HEK293 (cell line): ENCODE results near the gene PNLIPRP1.

Source experiments
- CTCF ChIA-PET: fragments of 350-600 bp; formaldehyde crosslinking; extraction: SDS; loops from one replicate; lab custom pipeline; 2021; ENCODE audit warnings: antibody characterized with exemption; lab: Yijun Ruan, JAX
- POLR2A ChIA-PET: fragments of 300-600 bp; formaldehyde crosslinking; extraction: SDS; loops from one replicate; lab custom pipeline; 2020; ENCODE audit warnings: antibody characterized with exemption, inconsistent platforms; lab: Yijun Ruan, JAX
- H3K27ac ChIP-seq: fragments of 200-500 bp; sonication (Bioruptor generic); 2 replicates; pipeline ENCODE4 v1.5.1; 2014; ENCODE audit warnings: low read depth, low read length, control low read depth, inconsistent platforms; ENCODE audit errors: extremely low read depth
- H3K36me3 ChIP-seq, 2 experiments: fragments of 200-500 bp in 1 of 2; sonication (Bioruptor generic) in 1 of 2; 1 replicate in 1 of 2; 2 replicates in 1 of 2; pipeline ENCODE4 v1.5.1; 2014 to 2017; ENCODE audit warnings: inconsistent platforms in 2 of 2, low read length in 2 of 2; ENCODE audit not compliant: control insufficient read depth in 2 of 2, insufficient read depth in 1 of 2
- H3K4me1 ChIP-seq: fragments of 200-500 bp; sonication (Bioruptor generic); 2 replicates; pipeline ENCODE4 v1.5.1; 2014; ENCODE audit warnings: mild to moderate bottlenecking, low read length, inconsistent platforms; ENCODE audit not compliant: control insufficient read depth, insufficient read depth
- H3K4me3 ChIP-seq: 2 replicates; pipeline ENCODE4 v1.5.1; 2011; ENCODE audit warnings: low read depth, mild to moderate bottlenecking, control low read depth, low read length, moderate library complexity
- H3K9me3 ChIP-seq: fragments of 200-500 bp; sonication (Bioruptor generic); 2 replicates; pipeline ENCODE4 v1.5.1; 2014; ENCODE audit warnings: low read depth, low read length, inconsistent platforms; ENCODE audit not compliant: control insufficient read depth, insufficient read depth
- HOXC10 ChIP-seq: sonication (generic); formaldehyde crosslinking; IDR thresholded peaks from 2 replicates; pipeline ENCODE4 v1.8.1; 2023; ENCODE audit warnings: mild to moderate bottlenecking, missing genetic modification reagents
- ZBTB26 ChIP-seq: fragments of 450-650 bp; formaldehyde crosslinking; optimal IDR thresholded peaks from 2 replicates; pipeline ENCODE3; 2016; ENCODE audit warnings: missing biosample characterization, mild to moderate bottlenecking, missing genetic modification characterization
- ZNF121 ChIP-seq: fragments of 450-650 bp; formaldehyde crosslinking; IDR thresholded peaks from 2 replicates; pipeline ENCODE4 v1.5.1; 2016; ENCODE audit warnings: missing biosample characterization, missing genetic modification characterization
- ZNF292 ChIP-seq: fragments of 450-650 bp; formaldehyde crosslinking; IDR thresholded peaks from 2 replicates; pipeline ENCODE4 v1.5.1; 2016; ENCODE audit warnings: low read depth, missing biosample characterization, missing genetic modification characterization, borderline replicate concordance
- ZNF302 ChIP-seq: fragments of 450-650 bp; formaldehyde crosslinking; IDR thresholded peaks from 2 replicates; pipeline ENCODE4 v1.5.1; 2016; ENCODE audit warnings: missing biosample characterization, missing genetic modification characterization, low read depth
- ZNF354C ChIP-seq: fragments of 450-650 bp; formaldehyde crosslinking; IDR thresholded peaks from 2 replicates; pipeline ENCODE4 v1.5.1; 2016; ENCODE audit warnings: missing biosample characterization, missing genetic modification characterization, low read depth, borderline replicate concordance
- ZNF585B ChIP-seq: fragments of 450-650 bp; formaldehyde crosslinking; IDR thresholded peaks from 2 replicates; pipeline ENCODE4 v1.5.1; 2016; ENCODE audit warnings: missing biosample characterization, missing genetic modification characterization
- ZNF677 ChIP-seq: fragments of 450-650 bp; IDR thresholded peaks from 2 replicates; pipeline ENCODE4 v1.5.0; 2018; ENCODE audit warnings: missing biosample characterization, mild to moderate bottlenecking, missing genetic modification characterization, moderate library complexity
- ZNF830 ChIP-seq: fragments of 450-650 bp; IDR thresholded peaks from 2 replicates; pipeline ENCODE4 v1.5.0; 2018; ENCODE audit warnings: missing biosample characterization, missing genetic modification characterization, low read depth, mild to moderate bottlenecking, moderate library complexity
- ZSCAN23 ChIP-seq: fragments of 450-650 bp; formaldehyde crosslinking; IDR thresholded peaks from 2 replicates; pipeline ENCODE4 v1.5.1; 2016; ENCODE audit warnings: missing biosample characterization, missing genetic modification characterization
- TF ChIP-seq, protein P1 (sequence below): fragments of 450-650 bp; formaldehyde crosslinking; IDR thresholded peaks from 2 replicates; pipeline ENCODE4 v1.5.1; 2016; ENCODE audit warnings: missing biosample characterization, missing genetic modification characterization
- TF ChIP-seq, protein P2 (sequence below): fragments of 450-650 bp; formaldehyde crosslinking; IDR thresholded peaks from 2 replicates; pipeline ENCODE4 v1.5.1; 2017; ENCODE audit warnings: missing biosample characterization, missing genetic modification characterization
- TF ChIP-seq, protein P3 (sequence below): fragments of 450-650 bp; formaldehyde crosslinking; IDR thresholded peaks from 2 replicates; pipeline ENCODE4 v1.5.1; 2016; ENCODE audit warnings: missing biosample characterization, missing genetic modification characterization

Gene PNLIPRP1

GRCh38 chr10:116610443-116611152 is 19.8 kb downstream of the PNLIPRP1 start:
- Histone ChIP-seq H3K4me1 (no peaks in the 10 kb centered on the region), H3K27ac (no peak overlapping the region), H3K36me3 (peaks cover 0 to 11% of the 10 kb centered on the region in 2 experiments; a peak in 1 of 3 replicates), H3K9me3 (no peaks in the 10 kb centered on the region), H3K4me3 (no peak overlapping the region)
- POLR2A ChIA-PET, result no interaction called here
- CTCF ChIA-PET, result no interaction called here
- no peak for TF ChIP-seq ZNF585B (tag by site-specific recombination)
- no peak for TF ChIP-seq ZNF354C (tag by site-specific recombination)
- no peak for TF ChIP-seq ZSCAN23
- no peak for TF ChIP-seq ZBTB26
- no peak for TF ChIP-seq ZNF292 (tag by site-specific recombination)

DNA sequence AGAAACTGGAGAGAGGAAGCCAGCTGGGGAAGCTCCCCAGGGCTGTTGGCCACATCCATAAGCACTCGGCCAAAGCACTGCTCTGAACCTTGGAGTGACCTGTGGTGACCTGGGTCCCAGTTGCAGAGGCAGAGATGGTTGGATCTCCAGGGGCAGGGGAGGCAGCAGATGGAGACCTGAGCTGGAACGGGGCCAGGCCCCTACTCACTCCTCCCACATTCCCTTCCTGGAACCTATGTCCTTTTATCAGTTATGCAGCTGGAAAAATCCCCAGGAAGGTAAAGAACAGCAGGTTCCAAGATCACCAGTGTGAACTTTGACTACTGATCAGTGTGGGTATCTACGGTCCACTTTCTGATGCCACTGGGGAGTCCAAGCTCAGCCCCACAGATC is 20.4 kb downstream of the PNLIPRP1 start:
- no peaks in the 10 kb centered on the region for H3K4me1 ChIP-seq
- POLR2A ChIA-PET, result no interaction called here
- TF ChIP-seq, protein P1, sequence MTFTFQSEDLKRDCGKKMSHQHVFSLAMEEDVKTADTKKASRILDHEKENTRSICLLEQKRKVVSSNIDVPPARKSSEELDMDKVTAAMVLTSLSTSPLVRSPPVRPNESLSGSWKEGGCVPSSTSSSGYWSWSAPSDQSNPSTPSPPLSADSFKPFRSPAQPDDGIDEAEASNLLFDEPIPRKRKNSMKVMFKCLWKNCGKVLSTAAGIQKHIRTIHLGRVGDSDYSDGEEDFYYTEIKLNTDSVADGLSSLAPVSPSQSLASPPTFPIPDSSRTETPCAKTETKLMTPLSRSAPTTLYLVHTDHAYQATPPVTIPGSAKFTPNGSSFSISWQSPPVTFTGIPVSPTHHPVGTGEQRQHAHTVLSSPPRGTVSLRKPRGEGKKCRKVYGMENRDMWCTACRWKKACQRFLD (tag by site-specific recombination), result no peak
- TF ChIP-seq, protein P2, sequence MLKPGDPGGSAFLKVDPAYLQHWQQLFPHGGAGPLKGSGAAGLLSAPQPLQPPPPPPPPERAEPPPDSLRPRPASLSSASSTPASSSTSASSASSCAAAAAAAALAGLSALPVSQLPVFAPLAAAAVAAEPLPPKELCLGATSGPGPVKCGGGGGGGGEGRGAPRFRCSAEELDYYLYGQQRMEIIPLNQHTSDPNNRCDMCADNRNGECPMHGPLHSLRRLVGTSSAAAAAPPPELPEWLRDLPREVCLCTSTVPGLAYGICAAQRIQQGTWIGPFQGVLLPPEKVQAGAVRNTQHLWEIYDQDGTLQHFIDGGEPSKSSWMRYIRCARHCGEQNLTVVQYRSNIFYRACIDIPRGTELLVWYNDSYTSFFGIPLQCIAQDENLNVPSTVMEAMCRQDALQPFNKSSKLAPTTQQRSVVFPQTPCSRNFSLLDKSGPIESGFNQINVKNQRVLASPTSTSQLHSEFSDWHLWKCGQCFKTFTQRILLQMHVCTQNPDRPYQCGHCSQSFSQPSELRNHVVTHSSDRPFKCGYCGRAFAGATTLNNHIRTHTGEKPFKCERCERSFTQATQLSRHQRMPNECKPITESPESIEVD, result no peak
- TF ChIP-seq, protein P3, sequence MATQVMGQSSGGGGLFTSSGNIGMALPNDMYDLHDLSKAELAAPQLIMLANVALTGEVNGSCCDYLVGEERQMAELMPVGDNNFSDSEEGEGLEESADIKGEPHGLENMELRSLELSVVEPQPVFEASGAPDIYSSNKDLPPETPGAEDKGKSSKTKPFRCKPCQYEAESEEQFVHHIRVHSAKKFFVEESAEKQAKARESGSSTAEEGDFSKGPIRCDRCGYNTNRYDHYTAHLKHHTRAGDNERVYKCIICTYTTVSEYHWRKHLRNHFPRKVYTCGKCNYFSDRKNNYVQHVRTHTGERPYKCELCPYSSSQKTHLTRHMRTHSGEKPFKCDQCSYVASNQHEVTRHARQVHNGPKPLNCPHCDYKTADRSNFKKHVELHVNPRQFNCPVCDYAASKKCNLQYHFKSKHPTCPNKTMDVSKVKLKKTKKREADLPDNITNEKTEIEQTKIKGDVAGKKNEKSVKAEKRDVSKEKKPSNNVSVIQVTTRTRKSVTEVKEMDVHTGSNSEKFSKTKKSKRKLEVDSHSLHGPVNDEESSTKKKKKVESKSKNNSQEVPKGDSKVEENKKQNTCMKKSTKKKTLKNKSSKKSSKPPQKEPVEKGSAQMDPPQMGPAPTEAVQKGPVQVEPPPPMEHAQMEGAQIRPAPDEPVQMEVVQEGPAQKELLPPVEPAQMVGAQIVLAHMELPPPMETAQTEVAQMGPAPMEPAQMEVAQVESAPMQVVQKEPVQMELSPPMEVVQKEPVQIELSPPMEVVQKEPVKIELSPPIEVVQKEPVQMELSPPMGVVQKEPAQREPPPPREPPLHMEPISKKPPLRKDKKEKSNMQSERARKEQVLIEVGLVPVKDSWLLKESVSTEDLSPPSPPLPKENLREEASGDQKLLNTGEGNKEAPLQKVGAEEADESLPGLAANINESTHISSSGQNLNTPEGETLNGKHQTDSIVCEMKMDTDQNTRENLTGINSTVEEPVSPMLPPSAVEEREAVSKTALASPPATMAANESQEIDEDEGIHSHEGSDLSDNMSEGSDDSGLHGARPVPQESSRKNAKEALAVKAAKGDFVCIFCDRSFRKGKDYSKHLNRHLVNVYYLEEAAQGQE, result no peak
- TF ChIP-seq ZNF677 (tag by site-specific recombination) (no peak), ZSCAN23 (no peak), ZNF121 (tag by site-specific recombination) (no peak), ZNF830 (tag by site-specific recombination) (no peak), ZNF302 (tag by site-specific recombination) (no peak), HOXC10 (CRISPR knock-in tag) (no peak)
- H3K9me3 ChIP-seq, result no peaks in the 10 kb centered on the region
- no peak overlapping the region for H3K27ac ChIP-seq
- no peak overlapping the region for H3K4me3 ChIP-seq
- H3K36me3 ChIP-seq, result peaks cover 0 to 6% of the 10 kb centered on the region in 2 experiments; a peak in 1 of 3 replicates
- CTCF ChIA-PET, result interaction anchor here (0.8 kb wide), 1 partner anchor 19 kb away, joined by 3 read pairs; no protein-coding TSS in a partner anchor
